Frontal cortex (tissue), 4 donors: ENCODE data around the gene NARS2. TPM values are rescaled to one million over a fixed set of nuclear protein-coding genes. Genes with fewer than 3 reads are reported as not detected.

Experiments
- DNase-seq, 2 donors: peaks; one replicate each; pipeline ENCODE4 v3.0.0; 2012; ENCODE audit warnings: low spot score in 2 of 2
- FAIRE-seq: peaks from 2 replicates; lab custom pipeline; 2012; peaks lifted over from hg19 to GRCh38; lab: Jason Lieb, UNC
- total RNA-seq: library from RNA; depleted of rRNA; stranded (reverse); fragments of >200 nt; gene quantifications from one replicate; pipeline ENCODE4 v1.2.3, GENCODE V29; 2014
- donor health status: control.
- donor health status: control.
- donor health status: control.

The NARS2 gene
- total RNA-seq, 1 donor from 2014 or later = 39.5 TPM

GRCh38 chr11:78451371-78452150, 123.1 kb downstream of the NARS2 start:
- no peak for FAIRE-seq
- no peak for DNase-seq

DNA sequence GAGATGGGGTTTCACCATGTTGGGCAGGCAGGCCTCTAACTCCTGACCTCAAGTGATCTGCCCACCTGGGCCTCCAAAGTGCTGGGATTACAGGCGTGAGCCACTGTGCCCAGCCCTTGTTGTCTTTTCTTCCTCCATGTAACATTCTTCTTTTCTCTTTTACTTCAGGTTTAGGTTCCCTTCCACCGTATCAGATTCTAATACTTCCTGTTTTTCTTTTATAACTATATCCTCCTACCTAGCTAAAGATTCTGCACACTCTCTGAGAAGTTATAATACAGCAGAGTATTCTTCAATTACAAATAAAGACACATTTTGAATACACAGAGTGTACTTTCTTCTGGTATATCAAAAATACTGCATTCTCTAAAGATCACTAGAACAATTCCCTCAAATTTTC, 123.8 kb downstream of the NARS2 start:
- no peak for FAIRE-seq
- DNase-seq = no peak

GRCh38 chr11:78449866-78450265, 124.8 kb downstream of the NARS2 start:
- no peak for FAIRE-seq
- no peak for DNase-seq

DNA sequence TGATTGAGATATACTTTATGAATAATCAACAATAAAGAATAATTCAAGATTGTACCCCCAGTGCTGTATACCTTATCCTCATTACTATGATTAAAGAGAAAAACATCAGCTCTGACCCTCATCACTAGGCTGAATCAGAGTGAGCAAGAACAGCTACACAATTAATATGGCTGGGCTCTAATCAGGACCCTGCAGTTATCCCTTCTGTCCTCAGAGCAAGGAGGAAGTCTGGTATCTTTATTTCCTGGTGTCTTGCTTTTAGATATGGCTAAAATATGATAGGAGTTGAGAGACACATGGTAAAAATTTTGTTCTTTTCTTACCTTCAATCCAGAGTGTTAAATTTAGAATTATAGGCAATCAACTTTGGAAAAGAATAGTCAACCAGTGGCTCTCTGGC, 128.5 kb downstream of the NARS2 start:
- FAIRE-seq (no peak), DNase-seq (no peak)

DNA sequence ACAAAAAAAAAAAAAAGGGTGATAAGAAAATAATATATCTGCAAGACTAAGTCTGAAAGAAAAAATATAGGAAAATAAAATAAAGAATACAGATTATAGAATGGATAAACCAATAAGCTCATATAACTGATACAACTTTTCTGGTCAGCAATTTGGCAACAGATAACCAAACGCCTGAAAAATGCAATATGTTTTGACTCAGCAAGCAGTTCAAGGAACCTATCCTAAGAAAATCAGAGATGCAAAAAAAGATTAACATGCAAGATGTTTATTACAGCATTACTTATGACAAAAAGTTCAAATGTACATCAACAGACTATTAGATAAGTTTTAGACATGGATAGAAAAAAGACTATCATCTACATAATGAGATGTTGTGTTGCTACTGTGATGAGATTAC, 129.9 kb downstream of the NARS2 start:
- FAIRE-seq = no peak
- no peak for DNase-seq

DNA sequence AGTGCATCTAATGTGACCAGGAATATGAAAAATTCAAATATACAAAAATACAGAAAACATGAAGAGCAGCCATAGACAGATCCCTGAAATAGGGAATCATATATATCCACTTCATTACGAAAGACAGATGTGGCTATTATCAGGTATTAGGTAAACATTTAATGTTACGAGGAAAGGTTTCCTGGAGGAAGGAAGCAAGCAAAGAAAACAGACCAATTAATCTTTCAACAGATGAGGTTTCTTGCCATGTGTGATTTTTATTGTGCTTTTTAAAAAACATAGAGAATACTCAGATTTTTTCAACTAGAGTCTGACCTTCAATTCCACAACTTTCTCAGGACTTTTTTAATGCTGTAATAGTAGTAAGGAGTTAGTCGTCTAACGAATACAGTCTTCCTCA, 132.7 kb downstream of the NARS2 start:
- FAIRE-seq (no peak), DNase-seq (no peak)

DNA sequence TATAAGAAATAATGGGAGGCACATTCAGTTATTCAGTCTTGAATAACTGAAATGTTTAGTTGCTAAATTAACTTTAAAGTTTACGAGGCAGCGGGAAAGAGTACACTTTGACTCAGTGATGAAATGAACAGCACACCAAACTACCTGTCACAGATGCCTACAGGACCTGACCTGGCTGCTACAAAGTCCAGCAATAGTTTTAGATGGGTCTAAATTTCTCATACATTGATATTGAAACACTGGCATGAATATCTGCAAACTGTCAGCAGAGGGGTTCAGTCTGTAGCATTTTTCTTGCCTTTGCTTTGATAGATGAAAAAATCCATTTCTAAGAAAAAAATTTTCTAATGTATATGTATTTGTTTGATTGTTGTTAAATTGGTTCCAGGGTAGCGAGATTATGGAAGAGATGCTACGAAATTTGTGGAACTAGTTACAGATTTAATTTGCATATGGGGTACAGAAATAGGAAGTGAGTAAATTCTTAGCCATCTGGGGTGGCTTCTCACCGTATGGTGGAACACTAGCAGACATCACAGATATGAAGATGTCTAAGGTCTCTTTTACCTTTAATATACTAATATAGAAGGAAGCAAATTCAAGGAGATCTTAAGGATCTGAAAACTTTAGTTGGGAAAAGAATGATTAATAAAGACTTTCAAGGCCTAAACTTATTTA, 136.2 kb downstream of the NARS2 start:
- no peak for FAIRE-seq
- DNase-seq = no peak

- no peak for DNase-seq
Observed at GRCh38 chr11:78432956-78433355, 141.7 kb downstream of the NARS2 start.

GRCh38 chr11:78432058-78432515, 142.6 kb downstream of the NARS2 start:
- DNase-seq (no peak), FAIRE-seq (no peak)

More at GRCh38 chr11:78432956-78433355, 141.7 kb downstream of the NARS2 start:
- FAIRE-seq = no peak

DNA sequence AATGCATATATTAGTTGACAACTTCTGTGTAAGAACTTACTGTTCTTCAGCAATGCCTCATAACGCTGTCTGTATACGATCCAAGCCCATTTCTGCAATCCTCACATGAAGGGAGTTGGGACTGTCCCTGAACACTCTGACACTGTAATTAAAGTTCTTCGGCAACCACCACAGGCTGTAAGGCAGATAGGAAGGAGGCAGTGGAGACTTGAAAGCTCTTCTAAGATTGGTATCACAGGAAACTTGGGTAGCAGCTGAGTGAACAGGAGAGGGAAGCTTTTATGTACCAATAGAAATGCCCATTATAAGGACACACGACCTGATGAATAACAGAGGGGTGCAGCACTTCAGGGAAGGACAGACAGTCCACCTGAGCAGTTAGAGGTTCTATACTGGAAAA, 145.0 kb downstream of the NARS2 start:
- no peak for DNase-seq
- FAIRE-seq = no peak

DNA sequence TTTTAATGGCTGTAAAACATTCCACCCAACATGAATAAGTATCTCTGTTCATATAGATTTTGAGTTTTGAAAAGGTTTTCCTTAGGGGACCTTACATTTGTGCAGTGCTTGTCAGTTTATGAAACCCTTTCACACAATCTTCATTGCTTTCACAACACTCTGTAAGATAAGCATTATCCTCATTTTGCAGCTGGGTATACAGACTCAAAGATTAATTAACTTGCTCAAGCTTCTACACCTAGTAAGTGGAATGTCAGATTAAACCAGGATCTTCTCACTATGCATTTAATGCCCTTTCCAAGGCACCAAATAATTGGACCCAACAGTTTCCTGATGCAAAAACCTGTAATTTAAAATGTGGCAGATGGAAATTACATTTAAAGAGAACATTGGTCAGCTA, 145.5 kb downstream of the NARS2 start:
- FAIRE-seq = no peak
- no peak for DNase-seq

GRCh38 chr11:78428773-78429172, 145.9 kb downstream of the NARS2 start:
- DNase-seq (no peak), FAIRE-seq (no peak)

DNA sequence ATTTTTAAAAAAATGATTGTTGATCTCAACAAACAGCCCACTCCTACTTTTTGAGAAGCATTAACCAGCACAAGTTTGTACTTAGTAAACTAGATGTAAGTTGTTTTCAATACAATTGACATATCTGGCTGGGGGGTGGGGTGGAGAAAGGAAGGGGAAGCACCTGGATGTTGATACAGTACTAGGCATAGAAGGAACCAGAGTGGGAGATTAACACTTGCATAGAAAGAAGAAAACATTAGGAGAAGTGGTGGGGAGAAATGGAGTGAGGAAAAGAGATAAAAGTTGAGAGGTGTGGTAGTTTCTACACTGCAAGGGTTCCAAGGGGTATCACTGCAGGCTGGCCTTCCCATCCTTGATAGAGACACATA, 146.4 kb downstream of the NARS2 start:
- DNase-seq = no peak
- no peak for FAIRE-seq

- FAIRE-seq = no peak
- no peak for DNase-seq
Observed at GRCh38 chr11:78427615-78428265, 146.9 kb downstream of the NARS2 start.

DNA sequence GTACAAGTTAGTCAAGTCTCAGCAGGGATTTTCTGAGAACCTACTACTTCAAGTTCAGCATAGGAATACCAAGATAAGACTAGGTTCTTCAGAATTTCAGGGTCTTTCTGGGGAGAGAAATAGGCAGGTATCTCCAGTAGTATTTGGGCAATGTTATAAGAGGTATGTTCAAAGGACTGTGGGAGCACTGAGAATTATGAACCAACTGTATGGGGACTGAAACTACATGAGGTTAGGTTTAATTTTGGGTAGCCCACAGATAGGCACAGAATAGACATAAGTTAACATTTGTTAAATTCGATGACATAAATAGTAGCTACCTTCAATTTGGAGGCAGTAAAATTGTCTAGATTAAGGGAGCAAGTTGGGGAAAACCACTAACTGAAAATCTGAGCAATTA, 147.8 kb downstream of the NARS2 start:
- DNase-seq (no peak), FAIRE-seq (no peak)

DNA sequence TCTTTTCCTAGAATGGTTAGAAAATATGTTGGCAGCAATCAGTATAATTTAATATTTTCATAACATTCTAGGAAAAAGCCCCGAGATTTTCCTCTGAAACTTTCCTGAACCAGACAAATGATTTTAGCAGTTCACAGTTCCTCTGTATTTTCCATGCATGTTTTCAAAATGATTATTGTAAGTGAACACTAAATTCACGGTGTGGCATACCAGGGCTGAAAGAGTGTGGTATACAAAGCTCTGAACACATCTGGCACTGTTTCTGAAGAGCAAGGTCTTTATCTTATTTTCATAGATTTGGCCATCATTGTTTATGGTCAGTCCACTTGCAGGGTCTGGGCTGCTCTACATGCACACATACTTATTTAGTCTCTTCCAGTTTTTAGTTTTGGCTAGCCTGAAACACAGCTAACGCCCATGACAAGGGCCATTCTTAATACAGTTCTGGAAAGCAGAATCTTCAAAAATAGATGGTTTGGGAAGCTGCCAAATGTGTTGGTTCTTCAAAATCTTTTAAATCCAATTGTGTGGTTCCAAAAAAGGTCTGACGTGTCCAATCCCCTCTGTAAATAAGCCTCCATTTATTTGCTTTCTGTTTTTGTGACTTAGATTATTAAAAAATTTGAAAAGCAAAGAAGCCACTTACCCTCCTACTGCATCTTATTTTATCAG, 149.1 kb downstream of the NARS2 start:
- FAIRE-seq = no peak

DNA sequence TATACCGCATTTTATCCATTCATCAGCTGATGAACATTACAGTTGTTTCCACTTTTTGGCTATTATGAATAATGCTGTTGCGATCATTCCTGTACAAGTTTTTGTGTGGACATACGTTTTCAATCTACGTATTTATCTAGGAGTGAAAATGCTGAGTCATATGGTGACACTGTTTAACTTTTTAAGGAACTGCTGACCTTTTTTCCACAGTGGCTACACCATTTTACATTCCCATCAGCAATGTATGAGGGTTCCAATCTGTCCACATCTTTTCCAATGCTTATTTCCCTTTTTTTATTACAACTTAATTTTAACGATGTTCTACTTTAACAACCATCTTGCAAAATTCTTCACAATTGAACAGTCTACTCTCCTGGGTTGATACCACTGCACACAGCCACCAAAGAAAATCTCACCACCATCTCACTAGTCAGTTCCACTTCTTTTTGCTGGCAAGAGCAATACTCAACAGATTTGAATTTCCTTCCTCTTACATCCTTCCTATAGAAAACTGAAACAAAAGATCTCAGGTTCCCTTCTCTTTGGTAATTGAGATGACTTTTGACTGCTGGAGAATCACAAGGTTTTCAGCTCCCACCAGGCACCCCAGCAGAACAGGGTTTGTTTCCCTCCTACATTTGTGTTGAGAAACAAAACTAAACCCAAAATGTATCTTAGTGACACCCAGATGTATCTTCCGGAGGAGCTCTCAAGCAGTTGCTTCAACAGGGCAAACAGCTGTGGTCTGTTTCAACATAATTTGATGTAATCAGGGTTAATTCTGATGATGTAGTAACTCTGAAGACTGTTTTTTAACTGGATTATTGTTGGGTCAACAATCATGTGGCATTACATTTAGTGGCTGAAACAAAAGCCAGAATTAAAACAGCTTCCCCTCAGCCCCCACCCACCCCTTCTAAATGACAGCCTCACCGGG, 150.1 kb downstream of the NARS2 start:
- DNase-seq (no peak), FAIRE-seq (no peak)

More for the DNA sequence above, 149.1 kb downstream of the NARS2 start:
- DNase-seq = no peak

DNA sequence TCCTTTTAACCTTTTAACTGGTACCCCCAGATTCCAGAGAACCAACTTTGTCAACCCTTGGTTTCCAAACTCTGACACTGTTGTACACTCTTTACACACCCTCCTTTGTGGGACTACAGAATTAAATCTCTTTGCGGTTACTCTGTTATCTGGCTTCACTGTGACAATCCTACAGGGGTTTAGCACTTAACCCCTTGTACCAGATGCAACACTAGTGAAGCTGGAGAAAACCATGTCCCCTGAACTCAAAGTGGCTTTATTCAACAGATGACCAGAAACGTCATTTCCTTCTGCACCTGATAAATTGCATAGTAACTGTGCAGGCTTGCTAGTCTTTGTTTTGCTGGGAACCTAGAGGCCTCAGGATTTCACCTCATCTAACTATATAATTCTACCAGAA, 151.4 kb downstream of the NARS2 start:
- FAIRE-seq = no peak

GRCh38 chr11:78420796-78421209, 153.9 kb downstream of the NARS2 start:
- FAIRE-seq = no peak
- DNase-seq = no peak

More for the DNA sequence above, 151.4 kb downstream of the NARS2 start:
- no peak for DNase-seq
